ENCODE measurements around the gene FCN2. TPM values are rescaled to one million over a fixed set of nuclear protein-coding genes. Genes with fewer than 3 reads are reported as not detected.

FCN2 gene
- total and polyA plus RNA-seq, 7 donors = 0.07 TPM; not detected in 6

- no peak overlapping the region for H3K27ac ChIP-seq
- no peaks in the 10 kb centered on the region for H3K36me3 ChIP-seq (ENCODE audit: insufficient read depth in 1 of 2, low read depth in 1 of 2)
- ATAC-seq (no peak), DNase-seq (no peak)
- no peaks in the 10 kb centered on the region for H3K4me1 ChIP-seq
- no peak for TF ChIP-seq CTCF (IDR thresholded peaks at IDR 0.05)
- no peak overlapping the region for H3K4me3 ChIP-seq
- 77 to 84% (median 79%) methylated on average over 13 of the region's 13 CpGs for WGBS, 3 donors
- peaks cover 0 to 14% (median 8%) of the 10 kb centered on the region in 3 donors for H3K27me3 ChIP-seq (ENCODE audit: insufficient read depth in 3 of 3, low read length in 2 of 3)
- no peaks in the 10 kb centered on the region for H3K9me3 ChIP-seq
- intact Hi-C loops (cut with DNase I) = no loop called here
These were observed 20.1 kb upstream of the FCN2 start for GRCh38 chr9:134860510-134860909.

- H3K4me3 ChIP-seq = no peak overlapping the region
- no peak for TF ChIP-seq CTCF (IDR thresholded peaks at IDR 0.05)
- intact Hi-C loops (cut with DNase I) = no loop called here
- 82 to 89% (median 85%) methylated on average over 17 of the region's 17 CpGs for WGBS, 3 donors
- no peaks in the 10 kb centered on the region for H3K9me3 ChIP-seq
- H3K4me1 ChIP-seq = no peaks in the 10 kb centered on the region
- no peak overlapping the region for H3K27ac ChIP-seq
- H3K27me3 ChIP-seq (ENCODE audit: insufficient read depth in 3 of 3, low read length in 2 of 3) = peaks cover 0 to 14% (median 8%) of the 10 kb centered on the region in 3 donors
- no peaks in the 10 kb centered on the region for H3K36me3 ChIP-seq (ENCODE audit: insufficient read depth in 1 of 2, low read depth in 1 of 2)
- DNase-seq (no peak), ATAC-seq (no peak)
These were observed 18.8 kb upstream of the FCN2 start for GRCh38 chr9:134861595-134862334.

- TF ChIP-seq CTCF (IDR thresholded peaks at IDR 0.05) = no peak
- DNase-seq (peak in 1 of 2 donors; percentile 39), ATAC-seq (peak in 1 of 4 donors; percentile 67)
- Histone ChIP-seq H3K4me1 (no peaks in the 10 kb centered on the region), H3K9me3 (no peaks in the 10 kb centered on the region), H3K4me3 (no peak overlapping the region), H3K27me3 (ENCODE audit: insufficient read depth in 3 of 3, low read length in 2 of 3) (peaks cover 0 to 9% (median 6%) of the 10 kb centered on the region in 3 donors), H3K27ac (no peak overlapping the region), H3K36me3 (ENCODE audit: insufficient read depth in 1 of 2, low read depth in 1 of 2) (no peaks in the 10 kb centered on the region)
- WGBS, 3 donors = 54 to 84% (median 80%) methylated on average over 16 of the region's 16 CpGs
- intact Hi-C loops (cut with DNase I) = no loop called here
These were observed 17.2 kb upstream of the FCN2 start for GRCh38 chr9:134863306-134863902.

- ATAC-seq (peak in 1 of 4 donors; percentile 53), DNase-seq (no peak)
- peaks cover 0 to 9% (median 6%) of the 10 kb centered on the region in 3 donors for H3K27me3 ChIP-seq (ENCODE audit: insufficient read depth in 3 of 3, low read length in 2 of 3)
- no peak overlapping the region for H3K27ac ChIP-seq
- intact Hi-C loops (cut with DNase I) = no loop called here
- no peaks in the 10 kb centered on the region for H3K4me1 ChIP-seq
- 31 to 46% (median 41%) methylated on average over 28 of the region's 28 CpGs for WGBS, 3 donors
- TF ChIP-seq CTCF (IDR thresholded peaks at IDR 0.05) = no peak
- no peaks in the 10 kb centered on the region for H3K36me3 ChIP-seq (ENCODE audit: insufficient read depth in 1 of 2, low read depth in 1 of 2)
- H3K9me3 ChIP-seq = no peaks in the 10 kb centered on the region
- no peak overlapping the region for H3K4me3 ChIP-seq
These were observed 16.4 kb upstream of the FCN2 start for GRCh38 chr9:134863941-134864820.
